Gastrocnemius medialis (tissue), 4 donors: ENCODE results near the gene PTGER1.

Experiments
- POLR2A ChIP-seq, 2 donors: fragments of 450-650 bp; IDR thresholded peaks; one replicate each; pipeline ENCODE4 v1.6.1; 2017; ENCODE audit warnings: antibody characterized with exemption in 2 of 2, mild to moderate bottlenecking in 2 of 2, moderate library complexity in 2 of 2
- TF ChIP-seq, protein P1 (sequence below), 5 experiments: fragments of 450-650 bp in 3 of 5; fragments of 200-600 bp in 2 of 5; sonication (generic) in 2 of 5; IDR thresholded peaks in 4 of 5; conservative IDR thresholded peaks in 1 of 5; 1 replicate in 4 of 5; 2 replicates in 1 of 5; pipeline ENCODE4 v1.5.1; 2016 to 2019; ENCODE audit warnings: antibody characterized with exemption in 5 of 5, mild to moderate bottlenecking in 3 of 5, moderate library complexity in 3 of 5

DNA sequence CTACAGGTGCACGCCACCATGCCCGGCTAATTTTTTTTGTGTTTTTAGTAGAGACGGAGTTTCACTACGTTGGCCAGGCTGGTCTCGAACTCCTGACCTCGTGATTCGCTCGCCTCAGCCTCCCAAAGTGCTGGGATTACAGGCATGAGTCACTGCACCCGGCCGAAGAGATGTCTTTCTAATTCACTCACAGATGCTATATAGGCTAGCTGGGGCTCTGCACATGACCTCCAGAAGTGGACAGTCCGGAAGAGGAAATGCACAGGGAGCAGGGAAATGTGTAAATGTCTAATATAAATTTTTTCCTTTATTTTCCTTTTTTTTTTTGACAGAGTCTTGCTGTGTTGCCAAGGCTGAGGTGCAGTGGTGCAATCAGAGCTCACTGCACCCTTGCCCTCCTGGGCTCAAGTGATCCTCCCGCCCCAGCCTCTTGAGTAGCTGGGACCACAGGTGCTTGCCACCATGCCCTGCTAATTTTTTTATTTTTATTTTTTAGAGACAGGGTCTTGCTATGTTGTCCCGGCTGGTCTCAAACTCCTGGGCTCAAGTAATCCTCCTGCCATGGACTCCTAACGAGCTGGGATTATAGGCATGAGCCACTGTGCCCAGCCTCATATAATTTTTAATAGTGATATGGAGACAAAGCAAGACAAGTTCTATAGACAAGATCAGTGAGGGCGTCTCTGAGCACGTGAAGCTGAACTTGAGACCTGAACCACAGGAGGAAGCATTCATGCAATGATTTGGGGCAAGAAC, 12.4 kb upstream of the PTGER1 start:
- no peak for TF ChIP-seq POLR2A (IDR thresholded peaks at IDR 0.05)
- TF ChIP-seq, protein P1, sequence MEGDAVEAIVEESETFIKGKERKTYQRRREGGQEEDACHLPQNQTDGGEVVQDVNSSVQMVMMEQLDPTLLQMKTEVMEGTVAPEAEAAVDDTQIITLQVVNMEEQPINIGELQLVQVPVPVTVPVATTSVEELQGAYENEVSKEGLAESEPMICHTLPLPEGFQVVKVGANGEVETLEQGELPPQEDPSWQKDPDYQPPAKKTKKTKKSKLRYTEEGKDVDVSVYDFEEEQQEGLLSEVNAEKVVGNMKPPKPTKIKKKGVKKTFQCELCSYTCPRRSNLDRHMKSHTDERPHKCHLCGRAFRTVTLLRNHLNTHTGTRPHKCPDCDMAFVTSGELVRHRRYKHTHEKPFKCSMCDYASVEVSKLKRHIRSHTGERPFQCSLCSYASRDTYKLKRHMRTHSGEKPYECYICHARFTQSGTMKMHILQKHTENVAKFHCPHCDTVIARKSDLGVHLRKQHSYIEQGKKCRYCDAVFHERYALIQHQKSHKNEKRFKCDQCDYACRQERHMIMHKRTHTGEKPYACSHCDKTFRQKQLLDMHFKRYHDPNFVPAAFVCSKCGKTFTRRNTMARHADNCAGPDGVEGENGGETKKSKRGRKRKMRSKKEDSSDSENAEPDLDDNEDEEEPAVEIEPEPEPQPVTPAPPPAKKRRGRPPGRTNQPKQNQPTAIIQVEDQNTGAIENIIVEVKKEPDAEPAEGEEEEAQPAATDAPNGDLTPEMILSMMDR (IDR thresholded peaks at IDR 0.05 in 4 of 5, conservative IDR thresholded peaks at IDR 0.05 in 1 of 5) = no peak
